Gastroesophageal sphincter (tissue), 3 donors: Measurements from ENCODE around the gene ABCG5.

Source experiments
- EP300 ChIP-seq: sonication (generic); formaldehyde crosslinking; IDR thresholded peaks from one replicate; pipeline ENCODE4 v1.6.1; 2017; ENCODE audit warnings: antibody characterized with exemption, mild to moderate bottlenecking
- POLR2A ChIP-seq, 2 donors: fragments of 450-650 bp; IDR thresholded peaks; one replicate each; pipeline ENCODE4 v1.6.1; 2017; ENCODE audit warnings: antibody characterized with exemption in 2 of 2, mild to moderate bottlenecking in 2 of 2, moderate library complexity in 1 of 2
- TF ChIP-seq, protein P1 (sequence below), 4 experiments: fragments of 200-600 bp in 2 of 4; fragments of 450-650 bp in 2 of 4; sonication (generic) in 1 of 4; IDR thresholded peaks; one replicate each; pipeline ENCODE4 v1.5.1; 2017 to 2019; ENCODE audit warnings: antibody characterized with exemption in 4 of 4, mild to moderate bottlenecking in 2 of 4, moderate library complexity in 2 of 4

DNA sequence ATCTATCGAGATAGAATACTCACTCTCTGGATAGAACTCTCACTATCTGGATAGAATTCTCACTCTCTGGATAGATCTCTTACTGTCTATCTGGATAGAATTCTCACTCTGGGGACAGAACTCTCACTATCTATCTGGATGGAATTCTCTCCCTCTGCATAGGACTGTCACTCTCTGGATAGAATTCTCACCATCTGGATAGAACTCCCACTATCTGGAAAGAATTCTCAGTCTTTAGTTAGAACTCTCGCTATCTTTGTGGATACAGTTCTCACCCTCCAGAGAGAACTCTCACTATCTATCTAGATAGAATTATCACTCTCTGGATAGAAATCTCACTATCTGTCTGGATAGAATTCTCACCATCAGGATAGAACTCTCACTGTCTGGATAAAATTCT is 16.7 kb upstream of the ABCG5 start:
- no peak for TF ChIP-seq POLR2A (IDR thresholded peaks at IDR 0.05)
- TF ChIP-seq, protein P1, sequence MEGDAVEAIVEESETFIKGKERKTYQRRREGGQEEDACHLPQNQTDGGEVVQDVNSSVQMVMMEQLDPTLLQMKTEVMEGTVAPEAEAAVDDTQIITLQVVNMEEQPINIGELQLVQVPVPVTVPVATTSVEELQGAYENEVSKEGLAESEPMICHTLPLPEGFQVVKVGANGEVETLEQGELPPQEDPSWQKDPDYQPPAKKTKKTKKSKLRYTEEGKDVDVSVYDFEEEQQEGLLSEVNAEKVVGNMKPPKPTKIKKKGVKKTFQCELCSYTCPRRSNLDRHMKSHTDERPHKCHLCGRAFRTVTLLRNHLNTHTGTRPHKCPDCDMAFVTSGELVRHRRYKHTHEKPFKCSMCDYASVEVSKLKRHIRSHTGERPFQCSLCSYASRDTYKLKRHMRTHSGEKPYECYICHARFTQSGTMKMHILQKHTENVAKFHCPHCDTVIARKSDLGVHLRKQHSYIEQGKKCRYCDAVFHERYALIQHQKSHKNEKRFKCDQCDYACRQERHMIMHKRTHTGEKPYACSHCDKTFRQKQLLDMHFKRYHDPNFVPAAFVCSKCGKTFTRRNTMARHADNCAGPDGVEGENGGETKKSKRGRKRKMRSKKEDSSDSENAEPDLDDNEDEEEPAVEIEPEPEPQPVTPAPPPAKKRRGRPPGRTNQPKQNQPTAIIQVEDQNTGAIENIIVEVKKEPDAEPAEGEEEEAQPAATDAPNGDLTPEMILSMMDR (IDR thresholded peaks at IDR 0.05), result no peak
- no peak for TF ChIP-seq EP300
